Measurements from ENCODE around the gene VAC14. TPM values are rescaled to one million over a fixed set of nuclear protein-coding genes. Genes with fewer than 3 reads are reported as not detected.

Gene VAC14
- total and polyA plus RNA-seq, 2 of the 8 experiments (the other 6 are each of a cell fraction or from before 2014, with no cell fraction given), result 56.0 to 108 TPM

- FAIRE-seq, result no peak
- H3K9me3 ChIP-seq (ENCODE audit: insufficient read depth in 2 of 2, low read depth in 1 of 2, low read length in 1 of 2), result no peaks in the 10 kb centered on the region
- no peak overlapping the region for H2BK12ac ChIP-seq (ENCODE audit: low read depth, low read length)
- H2BK15ac ChIP-seq (ENCODE audit: low read length), result no peak overlapping the region
- no peak overlapping the region for H3K56ac ChIP-seq (replicated peaks; ENCODE audit: insufficient read length, low read depth, low read length)
- no peak overlapping the region; the same call in 1 of the 2 replicates for H4K8ac ChIP-seq (ENCODE audit: extremely low read depth, insufficient read depth, low read length)
- no peak overlapping the region for H2BK120ac ChIP-seq (replicated peaks; ENCODE audit: low read depth, low read length)
- H2AK5ac ChIP-seq (ENCODE audit: low read depth, low read length), result no peak overlapping the region
- H3K4ac ChIP-seq (replicated peaks; ENCODE audit: insufficient read length, low read depth, low read length), result no peak overlapping the region
- POLR2A ChIA-PET (ENCODE audit: partially characterized antibody), result interaction anchor here (1.2 to 1.5 kb wide), 2 partner anchors 14 to 95 kb away, joined by 3 to 6 read pairs; no protein-coding TSS in a partner anchor
- DNase-seq (ENCODE audit: low read depth in 1 of 2, low spot score in 2 of 2), result no peak
- no peaks in the 10 kb centered on the region for H3K79me2 ChIP-seq (ENCODE audit: control insufficient read depth in 1 of 2, insufficient read depth in 2 of 2, low read length in 2 of 2)
- TF ChIP-seq, protein P1, sequence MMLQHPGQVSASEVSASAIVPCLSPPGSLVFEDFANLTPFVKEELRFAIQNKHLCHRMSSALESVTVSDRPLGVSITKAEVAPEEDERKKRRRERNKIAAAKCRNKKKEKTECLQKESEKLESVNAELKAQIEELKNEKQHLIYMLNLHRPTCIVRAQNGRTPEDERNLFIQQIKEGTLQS (IDR thresholded peaks at IDR 0.05; ENCODE audit: insufficient read depth, low read depth, low read length), result no peak
- no peak for TF ChIP-seq CEBPB (IDR thresholded peaks at IDR 0.05; ENCODE audit: low read depth, low read length)
- no peak for TF ChIP-seq GTF2F1 (IDR thresholded peaks at IDR 0.05; ENCODE audit: borderline replicate concordance, low read depth, low read length)
- no peak for TF ChIP-seq ZNF274 (IDR thresholded peaks at IDR 0.05; ENCODE audit: borderline replicate concordance, extremely low read depth, low read length)
- TF ChIP-seq TCF12 (IDR thresholded peaks at IDR 0.05; ENCODE audit: low read depth, low read length), result no peak
- no peak for TF ChIP-seq SAP30 (IDR thresholded peaks at IDR 0.05; ENCODE audit: insufficient read depth, insufficient replicate concordance, low read length)
- no peak for TF ChIP-seq ATF2 (IDR thresholded peaks at IDR 0.05; ENCODE audit: low read length)
- H3K14ac ChIP-seq (ENCODE audit: insufficient read length), result no peak overlapping the region
- H3K27ac ChIP-seq (ENCODE audit: low read depth, low read length), result no peak overlapping the region
- H3K36me3 ChIP-seq (ENCODE audit: control insufficient read depth in 2 of 4, insufficient read depth in 4 of 4, low read length in 3 of 4), result peaks cover 0 to 12% (median 7%) of the 10 kb centered on the region in 4 experiments; a peak in 3 of 8 replicates
- H2AFZ ChIP-seq (ENCODE audit: low read length), result no peak overlapping the region
- no peak overlapping the region for H4K5ac ChIP-seq (ENCODE audit: insufficient read length, low read depth, low read length)
- H2BK20ac ChIP-seq (ENCODE audit: low read length), result no peak overlapping the region
- H3K4me3 ChIP-seq (ENCODE audit: extremely low read depth in 1 of 4, insufficient read depth in 2 of 4, low read depth in 3 of 4, low read length in 4 of 4), result no peak overlapping the region
- CTCF ChIA-PET (ENCODE audit: partially characterized antibody), result interaction anchor here (0.9 to 2.1 kb wide), 6 partner anchors 13 to 78 kb away, joined by 3 to 5 read pairs (median 4); no protein-coding TSS in a partner anchor
- H4K91ac ChIP-seq (replicated peaks; ENCODE audit: insufficient read length, low read length), result no peak overlapping the region
- 98% methylated on average over 9 of the region's 9 CpGs; no CpG with 5 or more reads in 1 of the 2 experiments for WGBS, 2 experiments (ENCODE audit: extremely low coverage in 1 of 2, insufficient coverage in 1 of 2, insufficient read length in 1 of 2, insufficient replicate concordance in 2 of 2, low coverage in 1 of 2, low lambda C conversion rate in 2 of 2, missing lambda C conversion rate in 1 of 2)
- H3K23me2 ChIP-seq (ENCODE audit: low read depth, low read length), result no peaks in the 10 kb centered on the region
- H3K18ac ChIP-seq (ENCODE audit: extremely low read depth, low read length), result no peak overlapping the region
- H3K4me2 ChIP-seq (ENCODE audit: insufficient read depth in 1 of 2, low read depth in 2 of 2, low read length in 2 of 2), result no peak overlapping the region
- peaks cover 0 to 9% of the 10 kb centered on the region in 2 experiments for H4K20me1 ChIP-seq (replicated peaks in 1 of 2; ENCODE audit: control insufficient read depth in 1 of 2, insufficient read depth in 2 of 2, low read length in 2 of 2)
- 0 out of 2 replicates have a peak, but pooled peaks cover 2% of the 10 kb centered on the region for H3K79me1 ChIP-seq (ENCODE audit: low read depth, low read length)
- no peak overlapping the region for H2BK5ac ChIP-seq (ENCODE audit: low read depth, low read length)
- no peak overlapping the region for H3K23ac ChIP-seq (ENCODE audit: insufficient read length)
- no peaks in the 10 kb centered on the region for H3K27me3 ChIP-seq (replicated peaks in 1 of 4; ENCODE audit: control insufficient read depth in 3 of 4, extremely low read depth in 1 of 4, insufficient read depth in 3 of 4, low read length in 3 of 4)
- peaks cover 0 to 10% (median 2%) of the 10 kb centered on the region in 4 experiments; a peak in 2 of 7 replicates for H3K4me1 ChIP-seq (replicated peaks in 1 of 4; ENCODE audit: control insufficient read depth in 3 of 4, insufficient read depth in 4 of 4, low read length in 3 of 4)
- H3K9ac ChIP-seq (replicated peaks in 1 of 4; ENCODE audit: extremely low read depth in 1 of 4, low read depth in 3 of 4, low read length in 3 of 4), result no peak overlapping the region
Measured at GRCh38 chr16:70757183-70757582, 43.8 kb downstream of the VAC14 start.
